ENCODE data around the gene NELL1. TPM values are rescaled to one million over a fixed set of nuclear protein-coding genes. Genes with fewer than 3 reads are reported as not detected.

NELL1 gene
- total RNA-seq, 1 experiment from 2014 or later: not detected

GRCh38 chr11:21421711-21422329 is 752.4 kb downstream of the NELL1 start:
- Histone ChIP-seq H3K79me2 (ENCODE audit: low read length) (no peaks in the 10 kb centered on the region), H4K20me1 (ENCODE audit: low read length) (no peaks in the 10 kb centered on the region), H3K4me3 (ENCODE audit: low read length) (no peak overlapping the region), H3K27ac (ENCODE audit: low read length) (no peak overlapping the region), H3K9me2 (replicated peaks; ENCODE audit: low read length) (no peaks in the 10 kb centered on the region), H3K9me3 (ENCODE audit: low read length) (peaks cover 22% of the 10 kb centered on the region; the same call in 1 of the 2 replicates), H3K4me1 (ENCODE audit: insufficient read depth, low read length) (no peaks in the 10 kb centered on the region), H2AFZ (ENCODE audit: low read length) (no peak overlapping the region), H3K36me3 (ENCODE audit: low read depth, low read length) (no peaks in the 10 kb centered on the region), H3K9ac (ENCODE audit: low read length) (no peak overlapping the region), H3F3A (ENCODE audit: low read length, unreplicated experiment) (no peaks in the 10 kb centered on the region), H3K4me2 (ENCODE audit: low read length) (no peak overlapping the region), H3K27me3 (ENCODE audit: low read length) (no peaks in the 10 kb centered on the region)
- no peak for ATAC-seq
- no peak for DNase-seq
- POLR2A ChIA-PET (ENCODE audit: unreplicated experiment): no interaction called here
- TF ChIP-seq, protein P1, sequence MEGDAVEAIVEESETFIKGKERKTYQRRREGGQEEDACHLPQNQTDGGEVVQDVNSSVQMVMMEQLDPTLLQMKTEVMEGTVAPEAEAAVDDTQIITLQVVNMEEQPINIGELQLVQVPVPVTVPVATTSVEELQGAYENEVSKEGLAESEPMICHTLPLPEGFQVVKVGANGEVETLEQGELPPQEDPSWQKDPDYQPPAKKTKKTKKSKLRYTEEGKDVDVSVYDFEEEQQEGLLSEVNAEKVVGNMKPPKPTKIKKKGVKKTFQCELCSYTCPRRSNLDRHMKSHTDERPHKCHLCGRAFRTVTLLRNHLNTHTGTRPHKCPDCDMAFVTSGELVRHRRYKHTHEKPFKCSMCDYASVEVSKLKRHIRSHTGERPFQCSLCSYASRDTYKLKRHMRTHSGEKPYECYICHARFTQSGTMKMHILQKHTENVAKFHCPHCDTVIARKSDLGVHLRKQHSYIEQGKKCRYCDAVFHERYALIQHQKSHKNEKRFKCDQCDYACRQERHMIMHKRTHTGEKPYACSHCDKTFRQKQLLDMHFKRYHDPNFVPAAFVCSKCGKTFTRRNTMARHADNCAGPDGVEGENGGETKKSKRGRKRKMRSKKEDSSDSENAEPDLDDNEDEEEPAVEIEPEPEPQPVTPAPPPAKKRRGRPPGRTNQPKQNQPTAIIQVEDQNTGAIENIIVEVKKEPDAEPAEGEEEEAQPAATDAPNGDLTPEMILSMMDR (conservative IDR thresholded peaks at IDR 0.05; ENCODE audit: low read depth, low read length): no peak
- no peak for TF ChIP-seq EZH2 (IDR thresholded peaks at IDR 0.05; ENCODE audit: low read length, unreplicated experiment)
- no peak for TF ChIP-seq EZH2phosphoT487 (IDR thresholded peaks at IDR 0.05; ENCODE audit: borderline replicate concordance, low read length)
- intact Hi-C loops (cut with micrococcal nuclease): no loop called here
- no TSS peak for BruUV-seq (replicated peaks)
- CTCF ChIA-PET: no interaction called here

- BruUV-seq (replicated peaks): no TSS peak
- Histone ChIP-seq H3K9ac (ENCODE audit: low read length) (no peak overlapping the region), H3K27ac (ENCODE audit: low read length) (no peak overlapping the region), H3K4me2 (ENCODE audit: low read length) (no peak overlapping the region), H2AFZ (ENCODE audit: low read length) (no peak overlapping the region), H3F3A (ENCODE audit: low read length, unreplicated experiment) (no peaks in the 10 kb centered on the region), H3K9me2 (replicated peaks; ENCODE audit: low read length) (no peaks in the 10 kb centered on the region), H3K79me2 (ENCODE audit: low read length) (no peaks in the 10 kb centered on the region), H3K4me1 (ENCODE audit: insufficient read depth, low read length) (no peaks in the 10 kb centered on the region), H3K9me3 (ENCODE audit: low read length) (peaks cover 12% of the 10 kb centered on the region; the same call in 1 of the 2 replicates), H3K36me3 (ENCODE audit: low read depth, low read length) (no peaks in the 10 kb centered on the region), H3K27me3 (ENCODE audit: low read length) (no peaks in the 10 kb centered on the region), H4K20me1 (ENCODE audit: low read length) (no peaks in the 10 kb centered on the region), H3K4me3 (ENCODE audit: low read length) (no peak overlapping the region)
- intact Hi-C loops (cut with micrococcal nuclease): no loop called here
- ATAC-seq: no peak
- ChIA-PET CTCF (no interaction called here), POLR2A (ENCODE audit: unreplicated experiment) (no interaction called here)
- no peak for DNase-seq
- TF ChIP-seq EZH2 (IDR thresholded peaks at IDR 0.05; ENCODE audit: low read length, unreplicated experiment) (no peak), EZH2phosphoT487 (IDR thresholded peaks at IDR 0.05; ENCODE audit: borderline replicate concordance, low read length) (no peak)
- TF ChIP-seq, protein P1 (conservative IDR thresholded peaks at IDR 0.05; ENCODE audit: low read depth, low read length): no peak
Measured at GRCh38 chr11:21426931-21427330, 757.5 kb downstream of the NELL1 start.

DNA sequence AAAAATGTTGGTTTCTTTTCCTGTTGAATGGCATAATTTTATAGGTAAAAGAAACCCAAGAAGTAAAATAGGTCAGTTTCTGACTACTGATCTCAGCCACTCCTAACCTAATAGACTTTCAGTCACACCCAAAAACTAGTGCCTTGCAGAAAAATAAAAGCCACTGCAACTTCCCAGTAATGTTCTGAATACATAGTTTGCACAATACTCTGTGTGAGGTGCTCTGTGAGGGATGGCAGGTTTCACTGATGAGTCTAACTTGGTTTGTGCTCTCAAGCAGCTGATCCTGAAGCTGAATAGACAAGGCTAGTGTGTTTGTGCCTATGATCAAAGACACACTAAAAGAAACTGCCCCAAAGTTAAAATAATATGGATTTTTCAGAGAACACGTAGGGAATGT is 758.3 kb downstream of the NELL1 start:
- no TSS peak for BruUV-seq (replicated peaks)
- DNase-seq (no peak), ATAC-seq (no peak)
- Histone ChIP-seq H3K4me1 (ENCODE audit: insufficient read depth, low read length) (no peaks in the 10 kb centered on the region), H3K36me3 (ENCODE audit: low read depth, low read length) (no peaks in the 10 kb centered on the region), H3K9ac (ENCODE audit: low read length) (no peak overlapping the region), H3K9me2 (replicated peaks; ENCODE audit: low read length) (no peaks in the 10 kb centered on the region), H3K79me2 (ENCODE audit: low read length) (no peaks in the 10 kb centered on the region), H3K27ac (ENCODE audit: low read length) (no peak overlapping the region), H3K9me3 (ENCODE audit: low read length) (peaks cover 9% of the 10 kb centered on the region; the same call in 1 of the 2 replicates), H3K27me3 (ENCODE audit: low read length) (no peaks in the 10 kb centered on the region), H2AFZ (ENCODE audit: low read length) (no peak overlapping the region), H3F3A (ENCODE audit: low read length, unreplicated experiment) (no peaks in the 10 kb centered on the region), H3K4me3 (ENCODE audit: low read length) (no peak overlapping the region), H4K20me1 (ENCODE audit: low read length) (no peaks in the 10 kb centered on the region), H3K4me2 (ENCODE audit: low read length) (no peak overlapping the region)
- ChIA-PET POLR2A (ENCODE audit: unreplicated experiment) (no interaction called here), CTCF (no interaction called here)
- intact Hi-C loops (cut with micrococcal nuclease): no loop called here
- TF ChIP-seq, protein P1 (conservative IDR thresholded peaks at IDR 0.05; ENCODE audit: low read depth, low read length): no peak
- TF ChIP-seq EZH2phosphoT487 (IDR thresholded peaks at IDR 0.05; ENCODE audit: borderline replicate concordance, low read length): no peak
- TF ChIP-seq EZH2 (IDR thresholded peaks at IDR 0.05; ENCODE audit: low read length, unreplicated experiment): no peak
